HG02852 (cell line): Measurements from ENCODE around the gene PSMC2.
"Not testable (repeated sequence)": the region's sequence is repeated elsewhere in the genome, so short reads cannot be mapped to it uniquely, and the experiment has no call there.

Experiments
- ATAC-seq: cut with Tn5 transposase; IDR thresholded peaks from one replicate; pipeline ENCODE4 v1.9.1; 2021; ENCODE audit warnings: mild to moderate bottlenecking, moderate library complexity; ENCODE audit not compliant: unreplicated experiment

Gene PSMC2

DNA sequence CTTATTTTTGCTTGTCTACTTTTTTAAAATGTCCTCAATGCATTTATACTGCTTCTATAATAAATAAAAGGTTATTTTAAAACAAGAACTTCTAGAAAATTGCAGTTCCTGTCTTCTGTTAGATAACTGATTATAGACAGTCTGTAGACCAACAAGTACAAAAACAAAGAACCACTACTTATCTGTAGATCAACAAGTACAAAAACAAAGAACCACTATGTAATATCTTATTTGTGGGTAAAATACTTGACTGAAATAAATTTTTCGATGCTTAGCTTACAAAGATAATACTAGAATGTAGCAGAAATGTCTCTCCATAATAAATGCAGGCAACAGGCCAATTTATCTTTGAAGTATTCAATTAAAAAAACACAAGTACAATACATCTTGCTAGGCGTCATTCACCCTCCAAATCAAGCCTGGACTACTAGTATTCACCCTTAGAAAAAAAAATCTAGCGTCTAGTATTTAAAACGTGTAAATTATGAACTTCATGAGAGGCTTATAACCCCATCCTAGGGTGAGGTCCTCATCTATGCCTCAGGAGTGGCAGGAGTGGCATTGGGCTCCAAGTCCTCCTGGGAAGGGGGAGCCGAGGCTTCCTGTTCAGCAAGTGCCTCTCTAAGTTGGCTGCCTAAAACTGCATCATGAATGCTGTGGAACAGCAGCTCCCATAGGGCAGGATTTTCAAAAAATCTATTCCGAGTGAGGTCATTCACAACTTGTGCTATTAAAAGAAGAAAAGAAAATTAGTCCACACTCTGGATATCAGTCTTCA is 26.6 kb downstream of the PSMC2 start:
- ATAC-seq, result no peak

DNA sequence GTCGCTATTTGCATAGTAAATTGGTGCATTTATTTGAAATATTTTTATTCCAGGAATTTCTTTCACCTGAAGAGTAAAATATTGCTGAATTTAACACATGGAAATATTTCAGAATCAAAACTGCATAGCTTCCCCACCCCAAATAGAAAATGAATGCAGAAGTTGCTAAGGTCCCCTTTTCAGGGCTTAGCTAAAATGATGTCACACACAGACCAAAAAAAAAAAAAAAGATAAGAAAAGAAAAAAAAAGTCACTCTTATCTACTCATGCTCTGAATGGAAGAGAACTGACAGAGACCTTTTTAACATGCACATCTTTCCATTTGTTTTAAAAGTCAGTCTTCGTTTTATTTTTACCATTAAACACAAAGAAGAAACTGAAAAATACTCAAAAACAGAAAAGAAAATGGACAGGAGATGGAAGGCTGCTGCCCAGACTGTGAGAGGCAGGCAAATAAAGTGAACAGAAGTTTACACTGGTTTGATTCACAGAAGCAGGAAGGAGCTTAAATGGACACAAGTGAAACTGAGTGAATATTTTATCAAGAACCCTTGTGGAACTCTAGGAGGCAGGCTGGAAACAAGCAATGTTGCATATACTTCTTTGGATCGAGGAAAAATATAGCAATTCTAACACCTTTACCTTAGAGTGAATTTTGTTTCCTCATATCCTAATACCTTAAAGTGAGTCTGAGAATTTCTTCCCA is 32.0 kb downstream of the PSMC2 start:
- no peak for ATAC-seq

DNA sequence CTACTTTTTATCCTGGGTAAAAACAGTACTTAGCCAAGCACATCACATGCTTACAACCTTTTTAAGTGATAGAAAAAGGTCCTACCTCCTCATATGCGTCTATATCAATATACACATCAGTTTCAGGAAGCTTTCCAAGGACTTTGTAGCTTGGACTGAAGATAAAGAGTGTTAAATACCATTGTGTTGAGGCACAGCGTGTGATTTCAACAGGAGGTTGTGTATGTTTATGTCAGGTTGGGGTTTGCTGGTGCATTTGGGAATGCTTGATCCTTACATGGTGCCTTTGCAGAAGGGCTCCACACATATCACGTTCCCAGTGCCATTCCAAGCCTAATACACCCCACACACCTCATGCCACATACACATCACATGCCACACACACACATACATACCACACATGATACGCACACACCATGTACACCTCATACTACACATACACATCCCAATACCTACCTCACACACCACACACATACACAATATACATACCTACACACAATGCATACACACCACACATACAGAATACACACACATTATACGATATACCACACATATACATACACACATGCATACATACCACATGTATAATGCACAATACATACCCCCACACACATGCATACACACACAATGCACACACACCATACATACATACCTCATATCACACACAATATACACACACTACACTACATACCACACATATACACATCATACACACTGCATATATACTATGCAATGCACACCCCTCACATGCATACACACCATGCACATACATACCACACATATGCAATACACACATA is 33.1 kb downstream of the PSMC2 start:
- ATAC-seq, result no peak

DNA sequence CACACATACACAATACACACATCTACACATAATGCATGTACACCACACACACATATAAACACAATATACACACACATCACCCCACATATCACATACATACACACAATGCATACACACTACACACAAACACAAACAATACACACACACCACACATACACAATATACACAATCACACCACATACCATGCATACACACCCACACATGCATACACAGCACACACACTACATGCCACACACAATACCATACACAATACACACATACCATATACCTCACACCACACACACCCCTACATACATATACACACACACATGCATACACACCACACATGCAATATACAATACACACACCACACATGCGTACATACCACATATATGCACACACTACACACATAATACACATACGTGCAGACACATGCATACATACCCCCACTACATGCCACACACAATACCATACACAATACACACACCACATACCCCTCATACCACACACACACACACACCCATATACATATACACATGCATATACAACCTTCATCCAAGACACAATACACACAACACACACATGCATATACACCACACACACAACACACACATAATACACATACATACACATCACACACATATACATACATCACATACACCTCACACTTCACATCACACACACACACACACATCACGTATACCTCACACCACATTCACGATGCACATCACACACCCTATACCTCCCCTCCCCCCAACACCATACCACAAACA is 34.0 kb downstream of the PSMC2 start:
- no peak for ATAC-seq

DNA sequence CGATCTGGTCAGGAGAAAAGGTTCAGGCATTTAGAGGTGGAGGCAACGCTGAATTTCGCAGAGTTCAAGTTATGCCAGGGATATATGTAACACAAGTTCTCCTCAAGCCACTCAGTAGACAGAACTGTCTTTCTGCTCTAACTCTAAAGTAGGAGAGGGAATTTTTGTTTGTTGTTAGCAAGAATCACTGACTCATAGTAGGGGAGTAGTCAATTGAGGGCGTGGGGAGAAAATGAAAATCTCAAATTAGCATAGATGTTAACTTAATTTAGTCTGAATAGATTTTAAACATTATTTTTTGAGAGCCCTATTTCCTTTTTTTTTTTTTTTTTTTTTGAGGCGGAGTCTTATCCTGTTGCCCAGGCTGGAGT is 34.6 kb downstream of the PSMC2 start:
- no peak for ATAC-seq

DNA sequence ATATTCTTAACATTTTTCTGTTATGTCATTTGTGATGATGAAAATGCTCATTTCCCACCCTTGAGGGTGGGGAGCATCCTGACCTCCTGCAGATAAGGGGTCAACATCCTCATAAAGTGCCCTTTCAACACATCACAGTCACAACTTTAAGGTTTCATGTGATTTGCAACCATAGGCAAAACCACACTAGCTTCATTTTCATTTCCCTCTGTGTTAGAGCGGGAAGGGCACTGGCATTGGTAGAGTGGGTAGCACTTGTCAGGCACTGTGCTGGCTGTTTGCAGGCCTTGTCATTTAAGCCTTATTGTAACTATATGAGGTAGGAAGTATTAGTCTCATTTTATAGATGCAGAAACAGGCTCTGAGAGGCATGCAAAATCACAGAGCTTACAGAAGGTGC is 39.8 kb downstream of the PSMC2 start:
- no peak for ATAC-seq

DNA sequence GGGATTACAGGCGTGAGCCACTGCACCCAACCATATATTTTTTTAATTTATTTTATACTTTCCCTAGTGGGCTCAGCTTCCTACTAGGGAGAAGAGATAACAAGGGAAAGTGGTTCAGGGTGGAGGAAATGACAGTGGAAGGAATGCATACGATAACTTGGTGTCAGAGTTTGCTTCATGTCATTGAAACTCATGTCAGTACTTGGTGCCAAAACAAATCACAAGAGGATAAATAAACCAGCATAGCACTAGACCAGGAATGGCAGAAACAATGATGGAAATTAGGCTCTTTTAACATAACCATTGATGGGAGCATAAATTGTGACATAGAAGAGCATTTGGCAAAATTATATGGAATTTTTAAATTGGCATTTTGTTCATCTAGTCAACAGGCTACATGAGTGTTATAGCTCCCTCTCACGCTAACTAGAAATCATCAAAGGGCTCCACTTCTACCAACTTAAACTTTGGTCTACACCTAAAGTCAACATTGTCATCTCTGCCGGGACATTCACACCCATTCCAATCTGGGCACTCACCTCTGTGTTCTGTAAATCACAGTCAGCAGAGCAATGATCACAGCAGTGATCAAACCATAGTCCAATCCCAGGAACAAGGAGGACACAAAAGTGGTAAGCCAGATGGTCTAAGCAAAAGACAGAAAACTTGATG is 41.2 kb downstream of the PSMC2 start:
- no peak for ATAC-seq

DNA sequence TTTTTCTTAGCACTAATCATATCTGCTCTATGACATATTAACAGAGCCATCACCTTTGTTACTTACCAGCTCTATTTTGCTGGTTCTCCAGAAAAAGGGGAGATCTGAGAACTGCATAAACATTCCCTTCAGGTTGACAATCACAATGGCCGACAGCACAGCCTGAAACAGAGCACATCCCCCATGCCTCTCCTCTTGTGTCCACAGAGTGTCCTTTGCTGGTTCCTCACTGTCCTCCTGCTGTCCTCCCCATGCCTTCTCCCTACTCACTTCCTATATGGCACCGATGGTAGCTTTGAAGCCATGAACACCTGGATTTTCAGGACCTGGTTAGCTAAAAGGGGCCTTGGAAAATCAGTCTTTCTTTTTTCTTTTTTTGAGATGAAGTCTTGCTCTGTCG is 41.8 kb downstream of the PSMC2 start:
- no peak for ATAC-seq

DNA sequence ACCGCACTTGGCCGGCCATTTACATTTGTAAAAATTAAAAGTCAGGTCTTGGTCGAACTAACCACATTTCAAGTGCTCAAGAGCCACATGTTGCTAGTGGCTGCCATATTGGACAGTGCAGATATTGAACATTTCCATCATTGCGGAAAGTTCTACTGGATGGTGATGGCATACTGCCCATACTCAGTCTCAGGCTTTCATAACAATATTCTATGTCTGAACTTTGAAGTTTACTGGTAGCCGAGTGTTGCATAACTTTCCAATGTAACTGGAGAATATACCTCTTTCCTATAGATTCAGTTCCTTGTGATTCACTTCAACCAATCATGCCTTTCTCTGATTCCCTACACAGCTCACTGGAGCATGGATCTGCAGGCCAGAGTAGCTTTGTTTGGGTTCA is 43.7 kb downstream of the PSMC2 start:
- no peak for ATAC-seq

DNA sequence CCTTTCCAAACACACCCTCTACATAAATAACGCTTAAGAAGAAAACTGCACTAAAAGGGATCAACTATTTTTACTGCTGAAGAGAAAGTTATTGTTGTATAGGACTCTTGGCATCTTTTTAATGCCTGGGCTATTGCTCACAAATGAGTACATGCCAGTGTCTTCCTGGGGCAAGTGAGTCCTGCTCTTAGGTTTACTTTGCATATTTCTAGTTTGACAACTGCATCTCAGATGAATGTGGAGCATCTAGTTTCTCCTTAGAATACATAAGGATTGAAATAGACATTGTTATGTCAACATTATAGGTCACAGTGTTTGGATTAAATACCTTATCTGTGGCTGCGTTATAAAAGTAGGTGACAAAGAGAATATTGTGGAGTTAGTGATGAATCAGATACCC is 44.5 kb downstream of the PSMC2 start:
- ATAC-seq, result no peak

DNA sequence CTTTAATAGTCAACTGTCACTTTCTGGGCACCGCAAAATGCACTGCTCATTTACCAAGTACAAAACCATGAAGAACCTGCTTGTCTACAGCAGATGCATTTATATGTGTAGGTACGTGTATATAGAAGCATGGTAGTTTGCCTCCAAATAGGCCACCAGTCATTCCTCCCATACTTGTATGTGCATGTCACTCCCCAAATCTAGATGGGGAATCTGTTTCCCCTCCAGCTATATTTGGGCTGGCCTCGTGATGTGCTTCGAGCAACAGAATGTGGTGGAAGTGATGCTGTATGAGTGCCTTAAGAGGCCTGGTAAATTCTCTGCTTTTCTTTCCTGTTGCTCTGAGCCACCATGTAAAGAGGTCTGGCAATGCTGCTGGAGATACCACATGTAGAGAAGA is 47.1 kb downstream of the PSMC2 start:
- no peak for ATAC-seq

DNA sequence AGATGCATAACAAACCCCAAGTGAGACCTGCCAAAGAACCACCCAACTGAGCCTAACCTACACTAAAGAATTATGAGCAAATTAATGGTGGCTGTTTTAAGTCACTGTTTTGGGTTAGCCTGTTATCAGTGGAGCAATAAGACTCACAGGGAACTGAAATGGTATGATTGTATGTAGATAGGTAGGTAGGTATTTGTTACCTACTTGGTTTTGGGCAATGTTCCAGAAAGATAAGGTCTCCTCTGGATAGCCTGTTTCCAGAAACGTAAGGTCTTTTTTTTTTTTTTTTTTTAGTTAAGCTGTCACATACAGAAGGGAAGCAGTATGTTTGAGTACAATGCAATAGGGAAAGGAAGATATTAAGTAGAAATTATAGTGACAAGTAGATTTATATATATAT is 47.6 kb downstream of the PSMC2 start:
- ATAC-seq, result no peak

DNA sequence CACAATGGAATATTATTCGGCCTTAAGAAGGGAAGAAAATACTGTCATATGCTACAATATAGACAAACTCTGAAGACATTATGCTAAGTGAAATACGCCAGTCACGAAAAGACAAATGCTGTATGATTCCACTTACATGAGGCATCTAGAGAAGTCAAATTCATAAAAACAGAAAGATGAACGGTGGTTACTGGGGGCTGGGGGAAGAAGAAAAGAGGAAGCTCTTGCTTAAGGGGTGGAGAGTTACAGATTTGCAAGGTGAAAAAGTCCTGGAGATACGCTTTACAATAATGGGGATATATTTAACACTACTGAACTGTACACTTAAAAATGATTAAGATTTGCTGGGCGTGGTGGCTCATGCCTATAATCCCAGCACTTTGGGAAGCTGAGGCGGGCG is 49.0 kb downstream of the PSMC2 start:
- ATAC-seq, result no peak

DNA sequence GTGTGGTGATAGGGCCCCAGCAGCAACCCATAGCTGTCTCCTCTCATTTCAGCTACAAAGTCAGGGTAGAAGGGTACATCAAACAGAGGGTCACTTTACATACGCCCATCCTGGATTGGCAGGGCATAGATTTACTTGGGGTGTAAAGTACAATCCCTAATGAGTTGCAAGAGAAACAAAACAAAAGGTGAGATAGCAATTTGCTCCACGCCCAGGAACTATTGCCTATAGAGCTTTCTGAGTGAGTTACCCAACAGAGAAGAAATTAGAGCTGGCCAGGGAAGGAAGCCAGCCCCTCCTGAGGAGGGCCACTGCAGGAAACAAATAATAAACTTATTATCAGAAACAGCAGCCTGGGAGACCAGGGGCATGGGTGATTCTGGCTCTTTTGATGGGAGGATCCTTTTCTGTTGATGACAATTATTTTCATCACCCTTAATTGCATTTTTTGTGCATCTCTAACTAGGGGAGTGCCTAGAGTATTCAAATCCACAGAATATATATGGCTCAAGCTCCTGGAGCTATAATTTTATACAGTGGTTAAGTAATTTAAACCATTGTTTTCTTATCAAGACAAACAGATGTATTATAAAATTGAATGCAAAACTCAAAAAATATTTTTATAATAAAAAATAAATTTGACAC is 51.2 kb downstream of the PSMC2 start:
- no peak for ATAC-seq

DNA sequence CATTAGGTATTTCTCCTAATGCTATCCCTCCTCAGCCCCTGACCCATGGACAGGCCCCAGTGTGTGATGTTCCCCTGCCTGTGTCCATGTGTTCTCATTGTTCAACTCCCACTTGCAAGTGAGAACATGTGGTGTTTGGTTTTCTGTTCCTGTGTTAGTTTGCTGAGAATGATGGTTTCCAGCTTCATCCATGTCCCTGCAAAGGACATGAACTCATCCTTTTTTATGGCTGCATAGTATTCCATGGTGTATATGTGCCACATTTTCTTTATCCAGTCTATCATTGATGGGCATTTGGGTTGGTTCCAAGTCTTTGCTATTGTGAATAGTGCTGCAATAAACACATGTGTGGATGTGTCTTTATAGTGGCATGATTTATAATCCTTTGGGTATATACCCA is 52.2 kb downstream of the PSMC2 start:
- ATAC-seq, result not testable (repeated sequence)

DNA sequence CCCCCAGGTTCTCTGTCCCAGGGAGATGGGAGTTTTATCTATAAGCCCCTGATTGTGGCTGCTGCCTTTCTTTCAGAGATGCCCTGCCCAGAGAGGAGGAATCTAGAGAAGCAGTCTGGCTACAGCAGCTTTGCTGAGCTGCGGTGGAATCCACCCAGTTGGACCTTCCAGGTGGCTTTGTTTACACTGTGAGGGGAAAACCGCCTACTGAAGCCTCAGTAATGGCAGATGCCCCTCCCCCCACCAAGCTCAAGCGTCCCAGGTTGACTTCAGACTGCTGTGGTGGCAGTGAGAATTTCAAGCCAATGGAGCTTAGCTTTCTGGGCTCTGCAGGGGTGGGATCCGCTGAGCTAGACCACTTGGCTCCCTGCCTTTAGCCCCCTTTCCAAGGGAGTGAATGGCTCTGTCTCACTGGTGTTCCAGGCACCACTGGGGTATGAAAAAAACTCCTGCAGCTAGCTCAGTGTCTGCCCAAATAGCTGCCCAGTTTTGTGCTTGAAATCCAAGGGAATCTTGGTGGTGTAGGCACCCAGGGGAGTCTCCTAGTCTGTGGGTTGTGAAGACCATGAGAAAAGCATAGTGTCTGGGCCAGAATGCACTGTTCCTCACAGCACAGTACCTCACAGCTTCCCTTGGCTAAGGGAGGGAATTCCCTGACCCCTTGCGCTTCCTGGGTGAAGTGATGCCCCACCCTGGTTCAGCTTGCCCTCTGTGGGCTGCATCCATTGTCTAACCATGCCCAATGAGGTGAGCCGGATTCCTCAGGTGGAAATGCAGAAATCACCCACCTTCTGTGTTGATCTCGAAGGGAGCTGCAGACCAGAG is 58.6 kb downstream of the PSMC2 start:
- not testable (repeated sequence) for ATAC-seq

DNA sequence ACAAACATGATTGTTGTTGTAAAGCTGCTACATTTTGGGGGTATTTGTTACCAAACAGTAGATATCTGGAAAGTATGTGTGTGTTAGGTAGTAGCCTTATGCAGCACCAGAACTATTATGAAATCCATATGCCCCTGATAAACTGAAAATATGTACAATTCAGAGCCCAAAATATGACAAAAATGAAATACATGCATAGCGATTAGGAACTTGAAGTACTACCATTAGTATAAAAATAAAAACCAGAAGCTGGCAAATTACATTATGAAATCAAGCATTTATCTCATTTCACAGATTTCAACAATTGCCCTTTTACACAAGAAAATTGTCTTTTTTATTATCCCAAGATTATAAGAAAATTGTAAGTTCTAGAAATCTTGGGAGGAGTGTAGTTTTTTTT is 64.7 kb downstream of the PSMC2 start:
- ATAC-seq, result no peak

DNA sequence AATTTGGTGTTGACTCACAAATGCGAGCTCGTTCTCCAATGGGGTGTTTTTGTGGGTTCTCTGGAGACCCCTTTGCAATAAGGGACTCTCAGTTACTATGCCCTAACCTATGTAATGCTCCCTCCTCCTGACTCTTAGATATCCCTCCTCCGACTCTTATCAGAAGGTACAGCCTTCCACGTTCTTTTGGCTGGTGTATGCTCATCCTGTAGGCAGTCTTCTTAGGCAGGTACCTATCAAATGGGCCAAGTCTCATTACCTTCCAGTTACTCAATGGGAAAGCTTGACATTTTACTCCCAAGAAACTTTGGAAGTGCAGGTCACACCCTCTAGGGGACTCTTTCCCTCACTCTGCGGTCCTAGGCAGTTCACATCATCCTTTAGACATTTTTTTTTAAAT is 66.0 kb downstream of the PSMC2 start:
- no peak for ATAC-seq

DNA sequence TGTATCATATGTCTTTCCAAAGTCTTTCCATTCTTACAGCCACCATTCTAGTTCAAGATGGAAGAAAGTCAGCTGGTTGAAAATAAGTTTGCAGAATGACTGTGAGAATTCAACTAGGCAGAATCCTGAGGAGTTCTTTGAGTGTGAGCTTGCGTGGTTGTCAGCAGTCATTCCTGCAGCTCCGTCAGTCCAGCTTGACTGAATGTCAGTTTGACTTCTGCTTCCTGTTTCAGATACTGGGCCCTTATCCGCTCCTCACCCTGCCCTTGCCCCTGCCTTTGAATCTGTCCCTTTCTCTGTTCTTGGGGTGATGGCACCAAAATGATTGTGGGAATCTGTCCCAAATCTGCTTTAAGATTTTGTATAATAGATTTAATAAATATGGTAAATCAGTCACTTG is 70.8 kb downstream of the PSMC2 start:
- ATAC-seq, result no peak
